Natural killer cell (primary cell): ENCODE measurements around the gene MLLT10. TPM values are rescaled to one million over a fixed set of nuclear protein-coding genes. Genes with fewer than 3 reads are reported as not detected.
A peak's percentile ranks its signal among the peaks of the same experiment; 100 is the strongest.

Source experiments
- ATAC-seq, 3 donors: fragments of 150-1000 bp in 2 of 3; fragments of 200-7000 bp in 1 of 3; cut with Tn5 transposase; 1 replicate in 1 of 3; 2 replicates in 2 of 3; pipeline ENCODE4 v1.10.0; 2021; ENCODE audit warnings: mild to moderate bottlenecking in 2 of 3, moderate library complexity in 2 of 3
- DNase-seq, 2 donors: peaks; one replicate each; pipeline versions ENCODE4 v3.0.0 to v3.0.0-alpha.2; 2013 to 2021; ENCODE audit warnings: mixed read lengths in 1 of 2
- H3K27ac ChIP-seq: one replicate; pipeline ENCODE4 v1.5.1; 2013; ENCODE audit warnings: mild to moderate bottlenecking, low read length
- H3K27me3 ChIP-seq: one replicate; pipeline ENCODE4 v1.6.1; 2013; ENCODE audit warnings: low read length; ENCODE audit not compliant: control insufficient read depth, insufficient read depth
- H3K36me3 ChIP-seq: one replicate; pipeline ENCODE4 v1.6.1; 2013; ENCODE audit warnings: low read length; ENCODE audit not compliant: control insufficient read depth, insufficient read depth
- H3K4me1 ChIP-seq: one replicate; pipeline ENCODE4 v1.6.1; 2013; ENCODE audit warnings: low read length; ENCODE audit not compliant: control insufficient read depth, insufficient read depth
- H3K4me3 ChIP-seq: one replicate; pipeline ENCODE4 v1.5.1; 2013; ENCODE audit warnings: low read length
- H3K9me3 ChIP-seq: one replicate; pipeline ENCODE4 v1.6.1; 2013; ENCODE audit warnings: low read length; ENCODE audit not compliant: control insufficient read depth, insufficient read depth
- H3K27ac Mint-ChIP-seq, 2 donors: one replicate each; pipeline ENCODE4 v1.8.0; 2022; ENCODE audit warnings: mild to moderate bottlenecking in 2 of 2, mixed read lengths in 2 of 2, moderate library complexity in 1 of 2
- H3K27me3 Mint-ChIP-seq, 2 donors: one replicate each; pipeline ENCODE4 v1.8.0; 2022; ENCODE audit warnings: low read depth in 2 of 2, mixed read lengths in 2 of 2
- H3K36me3 Mint-ChIP-seq: one replicate; pipeline ENCODE4 v1.8.0; 2022; ENCODE audit warnings: mixed read lengths
- H3K4me1 Mint-ChIP-seq, 2 donors: one replicate each; pipeline ENCODE4 v1.8.0; 2022; ENCODE audit warnings: mixed read lengths in 2 of 2
- H3K4me3 Mint-ChIP-seq: one replicate; pipeline ENCODE4 v1.8.0; 2022; ENCODE audit warnings: mild to moderate bottlenecking, moderate library complexity, mixed read lengths
- H3K9me3 Mint-ChIP-seq, 2 donors: one replicate each; pipeline ENCODE4 v1.8.0; 2022; ENCODE audit warnings: mixed read lengths in 2 of 2
- WGBS: methylation state at CpG from one replicate; pipeline ENCODE4 v1.1.7; 2013; ENCODE audit warnings: missing lambda C conversion rate; ENCODE audit not compliant: insufficient coverage; 5-methylcytosine and 5-hydroxymethylcytosine counted together
- intact Hi-C: fragments of 100-400 bp; cut with micrococcal nuclease; formaldehyde crosslinking; loops from one replicate; pipeline ENCODE4 v1.14.2; 2022
- total RNA-seq, 4 donors: library from RNA; stranded (reverse); fragments of 120-200 nt in 1 of 4; gene quantifications; one replicate each; pipeline versions ENCODE4 v1.2.3 to v1.2.4, GENCODE V29; 2013 to 2022
- TF ChIP-seq, protein P1 (sequence below): fragments of 200-600 bp; IDR thresholded peaks from one replicate; pipeline ENCODE4 v1.8.0; 2022; ENCODE audit warnings: antibody characterized with exemption

MLLT10 gene
- total RNA-seq, 3 donors from 2014 or later (not counting 1 experiment from before 2014, with no cell fraction given): 40.4 to 65.2 (median 60.0) TPM

- peaks cover 13 to 19% of the 10 kb centered on the region in 2 donors for H3K4me1 Mint-ChIP-seq
- Histone ChIP-seq H3K9me3 (no peaks in the 10 kb centered on the region), H3K36me3 (no peaks in the 10 kb centered on the region), H3K4me3 (no peak overlapping the region), H3K27ac (no peak overlapping the region), H3K27me3 (peaks cover 22% of the 10 kb centered on the region), H3K4me1 (peaks cover 34% of the 10 kb centered on the region)
- no peak overlapping the region for H3K27ac Mint-ChIP-seq
- H3K36me3 Mint-ChIP-seq: no peaks in the 10 kb centered on the region
- no peaks in the 10 kb centered on the region for H3K9me3 Mint-ChIP-seq
- TF ChIP-seq, protein P1, sequence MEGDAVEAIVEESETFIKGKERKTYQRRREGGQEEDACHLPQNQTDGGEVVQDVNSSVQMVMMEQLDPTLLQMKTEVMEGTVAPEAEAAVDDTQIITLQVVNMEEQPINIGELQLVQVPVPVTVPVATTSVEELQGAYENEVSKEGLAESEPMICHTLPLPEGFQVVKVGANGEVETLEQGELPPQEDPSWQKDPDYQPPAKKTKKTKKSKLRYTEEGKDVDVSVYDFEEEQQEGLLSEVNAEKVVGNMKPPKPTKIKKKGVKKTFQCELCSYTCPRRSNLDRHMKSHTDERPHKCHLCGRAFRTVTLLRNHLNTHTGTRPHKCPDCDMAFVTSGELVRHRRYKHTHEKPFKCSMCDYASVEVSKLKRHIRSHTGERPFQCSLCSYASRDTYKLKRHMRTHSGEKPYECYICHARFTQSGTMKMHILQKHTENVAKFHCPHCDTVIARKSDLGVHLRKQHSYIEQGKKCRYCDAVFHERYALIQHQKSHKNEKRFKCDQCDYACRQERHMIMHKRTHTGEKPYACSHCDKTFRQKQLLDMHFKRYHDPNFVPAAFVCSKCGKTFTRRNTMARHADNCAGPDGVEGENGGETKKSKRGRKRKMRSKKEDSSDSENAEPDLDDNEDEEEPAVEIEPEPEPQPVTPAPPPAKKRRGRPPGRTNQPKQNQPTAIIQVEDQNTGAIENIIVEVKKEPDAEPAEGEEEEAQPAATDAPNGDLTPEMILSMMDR: no peak
- intact Hi-C loops: loop anchor here (10.0 kb wide), 1 partner anchor 512 kb away; the partner anchor contains the start of gene DNAJC1
- DNase-seq (no peak), ATAC-seq (no peak)
- no peak overlapping the region for H3K4me3 Mint-ChIP-seq
- WGBS: 89% methylated on average over 2 of the region's 3 CpGs
- peaks cover 34 to 56% of the 10 kb centered on the region in 2 donors for H3K27me3 Mint-ChIP-seq
These were observed 41.6 kb upstream of the MLLT10 start for GRCh38 chr10:21492421-21492820.

DNA sequence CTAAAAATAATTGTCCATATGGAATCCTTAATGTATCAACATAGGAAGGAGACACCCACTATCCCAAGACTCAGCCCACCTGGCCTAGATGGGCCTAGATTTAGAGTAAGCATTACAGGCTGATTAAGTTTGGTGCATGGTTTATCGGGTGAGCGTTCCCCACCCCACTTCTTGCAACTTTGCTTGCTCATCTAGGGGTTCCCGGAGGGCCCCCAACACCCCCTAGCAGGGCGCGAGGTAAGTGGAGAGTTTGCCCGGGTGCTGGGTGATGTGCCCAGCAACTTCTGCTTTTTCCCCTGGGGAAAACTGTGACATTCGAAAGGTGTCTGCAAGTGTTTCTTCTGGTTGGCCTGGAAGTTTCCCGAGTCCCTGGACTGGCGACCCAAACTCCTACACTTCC is 40.2 kb upstream of the MLLT10 start:
- Mint-ChIP-seq H3K27ac (no peak overlapping the region), H3K4me3 (peak overlapping the region; percentile 81), H3K9me3 (no peaks in the 10 kb centered on the region), H3K4me1 (peaks cover 13 to 19% of the 10 kb centered on the region in 2 donors), H3K27me3 (peaks cover 43 to 56% of the 10 kb centered on the region in 2 donors), H3K36me3 (no peaks in the 10 kb centered on the region)
- DNase-seq (no peak), ATAC-seq (no peak)
- TF ChIP-seq, protein P1: no peak
- Histone ChIP-seq H3K36me3 (no peaks in the 10 kb centered on the region), H3K9me3 (no peaks in the 10 kb centered on the region), H3K27ac (no peak overlapping the region), H3K4me3 (no peak overlapping the region), H3K27me3 (peaks cover 36% of the 10 kb centered on the region), H3K4me1 (peaks cover 34% of the 10 kb centered on the region)
- 25% methylated on average over 9 of the region's 9 CpGs for WGBS
- intact Hi-C loops: loop anchor here (10.0 kb wide), 1 partner anchor 511 kb away; the partner anchor contains the start of gene DNAJC1

GRCh38 chr10:21494191-21495001 is 39.6 kb upstream of the MLLT10 start:
- Mint-ChIP-seq H3K27me3 (peaks cover 49 to 56% of the 10 kb centered on the region in 2 donors), H3K36me3 (no peaks in the 10 kb centered on the region), H3K4me3 (peak overlapping the region; percentile 92), H3K27ac (no peak overlapping the region), H3K9me3 (no peaks in the 10 kb centered on the region), H3K4me1 (peaks cover 13 to 19% of the 10 kb centered on the region in 2 donors)
- peaks cover 41% of the 10 kb centered on the region for H3K27me3 ChIP-seq
- H3K4me1 ChIP-seq: peaks cover 34% of the 10 kb centered on the region
- H3K9me3 ChIP-seq: no peaks in the 10 kb centered on the region
- H3K27ac ChIP-seq: no peak overlapping the region
- DNase-seq: peak in 1 of 2 donors; percentile 37
- WGBS: 2% methylated on average over 66 of the region's 66 CpGs
- TF ChIP-seq, protein P1: no peak
- intact Hi-C loops: loop anchor here (1.0 to 10.0 kb wide), 4 partner anchors 38 to 510 kb away; partner anchors contain the start of genes DNAJC1 and MLLT10
- peak overlapping the region; percentile 42 for H3K4me3 ChIP-seq
- ATAC-seq: no peak
- H3K36me3 ChIP-seq: no peaks in the 10 kb centered on the region
